Stimulated activated CD4-positive, alpha-beta T cell treated with anti-CD3 and anti-CD28 coated beads, Interleukin-2, amount 100 ng/mL, for 4 hours (primary cell): ENCODE results near the gene PLPPR1.

Experiments
- DNase-seq: peaks from one replicate; pipeline ENCODE4 v3.0.0-alpha.2; 2020; ENCODE audit warnings: low read depth

Gene PLPPR1

DNA sequence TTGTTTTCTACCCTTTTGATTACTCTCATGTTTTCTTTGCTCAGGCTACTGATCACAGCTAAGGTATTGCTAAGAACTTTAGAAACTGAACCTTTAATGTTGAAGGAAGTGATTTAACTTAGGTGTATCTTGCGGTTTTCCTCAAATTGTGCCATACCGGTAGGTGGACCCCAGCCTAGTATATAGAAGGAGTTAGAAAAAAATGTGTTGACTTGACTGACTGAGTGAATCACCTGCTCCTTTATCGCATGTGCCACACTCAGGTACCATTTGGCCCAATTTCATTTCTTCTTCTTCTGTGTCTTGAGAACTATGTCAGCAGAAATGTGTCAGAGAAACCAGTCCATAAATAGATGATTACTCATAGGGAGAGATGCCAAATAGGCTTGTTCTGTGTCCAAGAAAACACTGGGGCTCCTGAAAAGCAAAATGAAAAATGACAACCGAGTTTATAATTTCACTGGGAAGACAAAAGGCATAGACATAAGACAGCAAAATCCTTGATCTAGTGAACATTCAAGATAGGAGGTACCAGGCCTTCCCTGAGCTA, 19.4 kb downstream of the PLPPR1 start:
- DNase-seq = no peak

DNA sequence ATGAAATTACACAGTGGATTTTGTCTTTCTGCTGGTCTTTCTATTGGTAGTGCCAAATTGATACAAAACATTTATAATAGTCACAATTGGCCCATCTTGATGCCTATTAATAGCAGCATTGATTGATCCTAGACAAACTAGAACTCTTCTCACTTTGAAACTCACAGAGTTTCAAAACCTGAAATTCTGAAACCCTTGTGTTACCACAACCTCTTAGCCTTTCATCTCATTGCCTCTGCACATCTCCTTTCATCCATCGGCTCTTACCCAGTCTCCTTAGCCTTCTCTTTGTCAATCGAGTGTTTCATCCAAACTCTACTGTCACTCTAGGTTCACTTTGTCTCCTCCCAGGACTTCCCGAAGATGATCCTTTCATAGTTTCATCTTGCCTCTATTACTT, 22.1 kb downstream of the PLPPR1 start:
- no peak for DNase-seq

GRCh38 chr9:101054657-101055056, 26.1 kb downstream of the PLPPR1 start:
- no peak for DNase-seq

GRCh38 chr9:101055516-101055915, 27.0 kb downstream of the PLPPR1 start:
- DNase-seq = no peak

DNA sequence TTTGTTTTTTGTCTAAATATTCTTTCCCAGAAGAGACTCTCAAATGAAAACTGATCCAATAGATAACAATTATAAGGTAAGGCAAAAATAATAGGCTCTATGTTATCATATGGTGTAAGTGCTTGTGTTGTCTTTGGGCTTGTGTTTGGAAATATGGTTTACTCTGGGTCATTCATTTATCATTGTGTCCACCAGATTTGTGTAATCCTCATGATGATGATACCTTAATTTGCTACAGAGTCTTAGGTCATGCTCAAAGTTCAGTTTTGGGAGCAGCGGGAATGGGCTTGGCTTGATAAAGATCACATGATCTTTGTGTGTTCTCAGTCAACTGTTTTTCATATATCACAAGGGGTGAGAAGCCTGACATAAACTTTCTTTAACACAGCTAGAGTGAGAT, 34.2 kb downstream of the PLPPR1 start:
- no peak for DNase-seq

DNA sequence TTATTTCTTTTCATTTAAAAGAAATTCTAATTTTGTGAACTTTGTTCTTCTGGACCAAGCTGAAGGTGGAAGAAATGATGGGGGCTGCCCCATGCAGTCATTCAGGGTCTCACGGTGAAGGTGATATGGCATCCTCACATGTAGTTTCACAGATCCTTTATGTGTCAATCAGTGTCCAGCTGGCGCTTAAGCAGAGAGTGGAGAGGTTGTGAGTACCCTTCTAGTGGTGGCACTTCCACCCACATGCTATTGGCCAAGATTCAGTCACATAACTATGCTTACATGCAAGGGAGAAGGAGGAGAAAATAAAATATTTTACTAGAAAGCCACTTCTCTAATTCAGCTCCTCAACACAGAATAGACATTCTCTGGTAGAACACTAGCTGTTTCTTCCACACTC, 34.7 kb downstream of the PLPPR1 start:
- no peak for DNase-seq

DNA sequence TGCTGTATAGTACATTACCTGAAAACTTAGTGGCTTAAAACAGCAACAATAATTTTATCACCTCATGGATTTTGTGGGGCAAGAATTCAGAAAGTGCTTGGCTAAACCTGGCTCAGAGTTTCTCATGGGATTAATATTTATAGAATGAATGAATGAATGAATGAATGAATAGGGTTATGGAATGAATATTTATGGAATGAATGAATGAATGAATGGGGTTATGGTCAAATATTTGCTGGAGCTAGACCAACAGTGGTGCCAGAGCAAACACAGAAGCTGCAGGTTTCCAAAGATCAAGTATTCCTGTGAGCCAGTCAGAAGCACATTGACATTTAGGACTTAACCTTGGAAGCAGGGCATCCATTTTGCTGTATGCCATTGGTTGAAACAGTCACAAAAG, 35.7 kb downstream of the PLPPR1 start:
- DNase-seq = no peak

DNA sequence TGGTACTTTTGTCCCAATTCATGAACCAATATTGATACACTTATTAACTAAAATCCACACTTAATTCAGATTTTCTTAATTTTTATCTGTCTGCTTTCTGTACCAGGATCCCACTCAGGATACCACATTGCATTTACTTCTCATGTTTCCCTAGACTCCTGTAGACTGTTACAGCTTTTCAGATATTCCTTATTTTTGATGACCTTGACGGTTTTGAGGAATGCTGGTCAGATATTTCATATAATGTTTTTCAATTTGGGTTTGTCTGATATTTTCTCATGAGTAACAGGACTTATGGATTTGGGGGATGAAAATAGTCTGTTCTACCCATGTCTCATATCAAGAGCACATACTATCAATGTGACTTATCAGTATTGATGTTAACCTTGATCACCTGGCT, 37.4 kb downstream of the PLPPR1 start:
- no peak for DNase-seq

GRCh38 chr9:101068696-101069095, 40.2 kb downstream of the PLPPR1 start:
- no peak for DNase-seq

DNA sequence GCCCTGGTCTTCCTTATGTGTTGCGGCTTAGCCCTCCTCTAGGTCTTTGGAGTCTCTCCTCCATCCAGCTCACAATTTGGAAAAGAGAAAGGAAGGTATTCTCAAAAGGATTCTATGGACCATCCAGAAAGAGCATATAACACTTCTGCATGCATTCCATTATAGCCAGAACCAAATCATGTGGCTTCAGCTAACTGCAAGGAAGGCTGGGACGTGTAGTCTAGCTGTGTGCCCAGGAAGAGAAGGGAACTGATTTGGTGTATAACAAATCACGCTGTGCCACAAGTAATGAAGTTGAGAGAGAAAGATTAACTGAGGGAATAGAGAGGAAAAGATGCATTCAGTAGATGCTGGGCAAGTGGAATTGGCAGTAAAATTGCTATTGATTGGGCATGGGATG, 43.7 kb downstream of the PLPPR1 start:
- DNase-seq = no peak

DNA sequence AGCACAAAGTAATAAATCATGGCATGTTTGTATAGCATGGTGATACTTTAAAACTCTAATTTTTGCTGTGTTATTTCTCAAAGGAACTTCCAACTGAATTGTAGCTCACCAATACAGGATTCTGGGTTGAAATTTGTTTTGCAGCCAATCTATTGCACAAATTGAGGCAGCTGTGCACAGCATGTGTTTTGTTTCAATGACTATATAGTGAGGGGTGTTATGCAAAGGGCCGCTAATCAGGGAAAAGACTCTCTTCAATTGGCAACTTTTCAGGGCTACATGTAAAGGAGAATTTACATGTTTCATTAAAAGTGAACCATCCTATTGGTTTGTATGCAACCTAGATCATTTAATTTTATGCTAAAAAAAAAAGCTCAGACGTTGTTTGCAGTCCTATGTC, 44.6 kb downstream of the PLPPR1 start:
- DNase-seq = no peak

GRCh38 chr9:101081641-101082040, 53.1 kb downstream of the PLPPR1 start:
- DNase-seq = no peak

DNA sequence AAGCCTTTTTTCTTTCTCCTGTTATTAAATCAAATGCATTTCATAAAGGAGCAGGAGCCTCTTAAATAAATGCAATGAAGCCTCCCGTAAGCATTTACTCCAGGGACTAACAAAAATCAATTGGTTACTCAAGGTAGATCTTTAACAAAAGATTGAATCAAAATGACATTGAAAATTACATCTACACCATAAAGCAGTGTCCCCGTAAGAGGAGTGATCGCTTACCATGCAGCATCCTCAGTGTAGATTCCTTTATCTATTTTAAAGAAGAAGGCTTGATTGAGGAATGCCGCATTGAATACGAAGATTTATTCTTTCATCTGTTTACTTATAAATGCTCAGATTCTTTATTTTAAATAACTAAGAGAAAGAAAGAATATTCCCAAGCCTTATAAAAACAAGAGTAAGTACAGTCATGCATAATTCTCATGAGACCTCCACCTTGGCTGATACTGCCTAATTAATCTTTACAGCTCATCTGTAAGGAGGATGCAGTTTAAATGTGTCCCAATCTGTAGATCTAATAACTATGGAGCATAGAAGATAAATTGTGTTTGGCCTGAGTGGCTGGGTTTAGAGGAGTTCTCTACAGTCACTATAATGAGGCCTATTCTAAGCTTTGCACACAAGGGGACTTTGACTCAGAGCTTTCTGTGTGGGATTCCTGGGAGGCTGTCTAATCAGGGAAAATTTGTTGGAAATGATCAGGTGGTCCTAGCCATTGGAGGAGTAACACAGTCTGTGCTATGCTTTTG, 55.1 kb downstream of the PLPPR1 start:
- DNase-seq = no peak

DNA sequence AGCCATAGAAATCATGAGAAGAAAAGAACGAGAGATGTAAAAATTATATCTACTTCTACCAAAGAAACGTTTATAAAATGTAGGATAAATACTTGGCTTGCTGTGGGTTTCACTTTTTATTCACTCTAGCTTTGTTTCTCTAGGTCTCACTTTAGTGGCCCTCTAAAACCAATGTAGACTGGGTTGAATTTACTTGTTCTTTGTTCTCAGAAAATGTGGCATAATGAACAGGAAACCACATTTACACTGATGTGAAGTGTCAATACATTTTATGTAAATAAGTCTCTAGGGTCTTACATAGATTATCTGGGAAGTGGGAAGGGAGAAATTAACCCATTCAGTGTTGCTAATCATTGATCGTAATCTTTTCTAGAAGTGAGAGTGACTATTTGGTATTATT, 58.9 kb downstream of the PLPPR1 start:
- no peak for DNase-seq

GRCh38 chr9:101092922-101093321, 64.4 kb downstream of the PLPPR1 start:
- no peak for DNase-seq

GRCh38 chr9:101093620-101094019, 65.1 kb downstream of the PLPPR1 start:
- no peak for DNase-seq

DNA sequence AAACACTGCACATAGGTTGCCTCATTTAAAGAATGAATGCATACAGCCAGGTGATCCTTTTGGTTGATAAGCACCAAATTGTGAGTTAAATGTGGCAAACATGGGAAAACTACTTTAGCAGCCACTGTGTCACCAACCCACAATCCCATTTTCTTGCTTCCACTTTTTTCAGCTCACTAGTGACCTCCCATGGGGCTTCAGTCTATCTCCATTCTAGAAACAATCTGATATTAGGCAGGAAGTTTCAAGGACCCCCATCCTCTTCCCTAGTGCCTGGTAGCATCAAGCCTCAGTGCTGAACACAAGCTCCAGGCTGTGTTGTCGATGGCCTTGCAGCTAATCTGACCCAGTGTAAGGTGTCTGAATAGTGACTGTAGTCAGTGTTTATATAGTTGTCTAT, 66.2 kb downstream of the PLPPR1 start:
- no peak for DNase-seq

- DNase-seq = no peak
Measured at GRCh38 chr9:101097210-101097609, 68.7 kb downstream of the PLPPR1 start.

GRCh38 chr9:101098392-101098791, 69.9 kb downstream of the PLPPR1 start:
- DNase-seq = no peak

- no peak for DNase-seq
Measured at GRCh38 chr9:101114317-101114716, 85.8 kb downstream of the PLPPR1 start.

GRCh38 chr9:101115102-101115501, 86.6 kb downstream of the PLPPR1 start:
- no peak for DNase-seq

- no peak for DNase-seq
Measured at GRCh38 chr9:101117161-101117560, 88.6 kb downstream of the PLPPR1 start.

GRCh38 chr9:101119206-101119819, 90.8 kb downstream of the PLPPR1 start:
- DNase-seq = no peak
